K562 (cell line): ENCODE data around the gene CHTF8. TPM values are rescaled to one million over a fixed set of nuclear protein-coding genes. Genes with fewer than 3 reads are reported as not detected.
"Not testable (repeated sequence)": the region's sequence is repeated elsewhere in the genome, so short reads cannot be mapped to it uniquely, and the experiment has no call there.

Experiments used
- ATAC-seq: fragments of 200-7000 bp; cut with Tn5 transposase; 3 replicates; pipeline ENCODE4 v1.9.1; 2020; ENCODE audit warnings: moderate library complexity
- BruUV-seq: library from RNA; stranded (reverse); fragments of 400-500 nt; replicated peaks from 2 replicates; lab custom pipeline; 2021; lab: Mats Ljungman, UMichigan
- CTCF ChIA-PET: fragments of 300-600 bp; formaldehyde crosslinking; extraction: SDS; loops from one replicate; lab custom pipeline; 2021; ENCODE audit warnings: low intra/inter-chr PET ratio; lab: Yijun Ruan, JAX
- POLR2A ChIA-PET: fragments of 300-600, 350-650 bp; sonication (Branson Sonifier 250); formaldehyde crosslinking; extraction: SDS; loops from one replicate; lab custom pipeline; 2021; ENCODE audit warnings: antibody characterized with exemption, inconsistent platforms; lab: Yijun Ruan, JAX
- DNase-seq, 4 experiments: peaks; one replicate each; pipeline versions ENCODE4 v3.0.0 to v3.0.0-alpha.2; 2011 to 2018; ENCODE audit warnings: low spot score in 3 of 4, mixed read lengths in 3 of 4; ENCODE audit errors: extremely low read depth in 1 of 4
- FAIRE-seq: peaks from 2 replicates; lab custom pipeline; 2011; peaks lifted over from hg19 to GRCh38; lab: Jason Lieb, UNC
- H2AFZ ChIP-seq: 2 replicates; pipeline ENCODE4 v1.6.0; 2011; ENCODE audit warnings: low read depth, low read length, control low read depth, inconsistent platforms
- H3K27ac ChIP-seq: fragments of 200-600 bp; 3 replicates; pipeline ENCODE4 v1.8.0; 2011; ENCODE audit warnings: low read depth, mild to moderate bottlenecking, control low read depth, inconsistent platforms, low read length, moderate library complexity, mixed read lengths; ENCODE audit errors: extremely low read depth
- H3K27me3 ChIP-seq, 2 experiments: fragments of 300-600 bp in 1 of 2; 2 replicates in 1 of 2; 3 replicates in 1 of 2; pipeline versions ENCODE4 v1.6.0 to v1.8.0; 2011; ENCODE audit warnings: inconsistent platforms in 2 of 2, low read length in 2 of 2, mild to moderate bottlenecking in 1 of 2, mixed read lengths in 1 of 2, moderate library complexity in 1 of 2; ENCODE audit not compliant: control insufficient read depth in 2 of 2, insufficient read depth in 2 of 2
- H3K36me3 ChIP-seq: fragments of 300-600 bp; 3 replicates; pipeline ENCODE4 v1.8.0; 2011; ENCODE audit warnings: mild to moderate bottlenecking, low read length, inconsistent platforms; ENCODE audit not compliant: control insufficient read depth, insufficient read depth
- H3K4me1 ChIP-seq, 2 experiments: fragments of 200-600 bp in 1 of 2; replicated peaks in 1 of 2; 2 replicates in 1 of 2; 3 replicates in 1 of 2; pipeline versions ENCODE4 v1.5.1 to v1.8.0; 2011; ENCODE audit warnings: inconsistent platforms in 2 of 2, low read length in 2 of 2, mild to moderate bottlenecking in 1 of 2, mixed read lengths in 1 of 2, moderate library complexity in 1 of 2; ENCODE audit not compliant: control insufficient read depth in 2 of 2, insufficient read depth in 2 of 2
- H3K4me2 ChIP-seq: 2 replicates; pipeline ENCODE4 v1.6.1; 2011; ENCODE audit warnings: low read length, control low read depth, inconsistent platforms, mixed read lengths; ENCODE audit not compliant: insufficient read depth
- H3K4me3 ChIP-seq: fragments of 200-600 bp; sonication (generic), shearing (Covaris generic); 2 replicates; pipeline ENCODE4 v1.5.1; 2016; ENCODE audit warnings: control low read depth, inconsistent platforms
- H3K79me2 ChIP-seq: fragments of 200-600 bp; 3 replicates; pipeline ENCODE4 v1.8.0; 2011; ENCODE audit warnings: low read length, inconsistent platforms; ENCODE audit not compliant: control insufficient read depth, insufficient read depth
- H3K9ac ChIP-seq, 2 experiments: 2 replicates each; pipeline versions ENCODE4 v1.6.0 to v1.6.1; 2011; ENCODE audit warnings: low read depth in 2 of 2, low read length in 2 of 2, control low read depth in 1 of 2, inconsistent platforms in 1 of 2, mild to moderate bottlenecking in 1 of 2, mixed read lengths in 1 of 2; ENCODE audit not compliant: insufficient read depth in 1 of 2
- H3K9me1 ChIP-seq: one replicate; pipeline ENCODE4 v1.6.0; 2011; ENCODE audit warnings: inconsistent platforms, mild to moderate bottlenecking, low read length, moderate library complexity; ENCODE audit not compliant: control insufficient read depth, insufficient read depth
- H3K9me3 ChIP-seq: replicated peaks from 2 replicates; pipeline ENCODE4 v1.5.1; 2011; ENCODE audit warnings: low read depth, low read length, inconsistent platforms; ENCODE audit not compliant: control insufficient read depth, insufficient read depth
- H4K20me1 ChIP-seq: replicated peaks from 2 replicates; pipeline ENCODE4 v1.6.1; 2011; ENCODE audit warnings: low read length, inconsistent platforms, mixed read lengths; ENCODE audit not compliant: control insufficient read depth, insufficient read depth
- CHD4 ChIP-seq: fragments of 200-600 bp; sonication (generic); IDR thresholded peaks from 3 replicates; pipeline ENCODE4 v1.6.1; 2012; ENCODE audit warnings: low read depth, mild to moderate bottlenecking, mixed read lengths, low read length, inconsistent platforms; ENCODE audit not compliant: insufficient read depth, insufficient replicate concordance, poor library complexity, severe bottlenecking
- DDX20 ChIP-seq: fragments of 450-650 bp; IDR thresholded peaks from 2 replicates; pipeline ENCODE4 v1.6.1; 2016; ENCODE audit warnings: missing genetic modification characterization, low read depth, mild to moderate bottlenecking, missing compliant biosample characterization, moderate library complexity
- LARP7 ChIP-seq: fragments of 450-650 bp; IDR thresholded peaks from 2 replicates; pipeline ENCODE4 v1.6.1; 2016
- MAFG ChIP-seq: fragments of 450-650 bp; conservative IDR thresholded peaks from 2 replicates; pipeline ENCODE4 v1.6.1; 2016; ENCODE audit warnings: missing genetic modification characterization, missing compliant biosample characterization
- MAFK ChIP-seq: IDR thresholded peaks from 2 replicates; pipeline ENCODE4 v1.6.1; 2011; ENCODE audit warnings: low read length, improper control_type of control experiment
- MEF2A ChIP-seq: IDR thresholded peaks from 2 replicates; pipeline ENCODE4 v1.6.1; 2011; ENCODE audit warnings: low read depth, mild to moderate bottlenecking, low read length, moderate library complexity; ENCODE audit not compliant: control insufficient read depth
- NRF1 ChIP-seq, 2 experiments: fragments of 450-650 bp; IDR thresholded peaks in 1 of 2; conservative IDR thresholded peaks in 1 of 2; 2 replicates each; pipeline ENCODE4 v1.6.1; 2014; ENCODE audit warnings: mild to moderate bottlenecking in 2 of 2
- SMARCA5 ChIP-seq: fragments of 450-650 bp; IDR thresholded peaks from 2 replicates; pipeline ENCODE4 v1.6.1; 2016
- ZNF354B ChIP-seq: fragments of 250-450 bp; sonication (Bioruptor Pico); IDR thresholded peaks from 2 replicates; pipeline ENCODE4 v1.4.0; 2020
- ZNF561 ChIP-seq: fragments of 450-650 bp; formaldehyde crosslinking; conservative IDR thresholded peaks from 2 replicates; pipeline ENCODE4 v1.4.0; 2020; ENCODE audit warnings: mild to moderate bottlenecking, moderate library complexity
- WGBS: fragments of 100-300 bp; shearing (Covaris generic); methylation state at CpG from one replicate; pipeline ENCODE4 v1.1.6; 2016; ENCODE audit warnings: low coverage, mixed read lengths; ENCODE audit not compliant: insufficient coverage; ENCODE audit errors: missing lambda C conversion rate; 5-methylcytosine and 5-hydroxymethylcytosine counted together
- in situ Hi-C: fragments of 300-500 bp; cut with MboI; formaldehyde crosslinking; loops from 4 replicates; pipeline ENCODE4 v1.15.0; 2018; ENCODE audit warnings: inconsistent platforms, mixed read lengths
- intact Hi-C: fragments of 100-400 bp; cut with micrococcal nuclease; formaldehyde crosslinking; loops from 2 replicates; pipeline ENCODE4 v1.14.2; 2022
- polyA plus RNA-seq, 8 experiments: library from polyadenylated mRNA; depleted of rRNA in 4 of 8; stranded (reverse) in 5 of 8; unstranded in 3 of 8; fragments of >200 nt; fragmentation: Nextera tagmentation in 2 of 8; fragmentation: Illumina TruSeq in 1 of 8; extraction: Ambion mirVana in 2 of 8; extraction: Trizol in 1 of 8; gene quantifications; 2 replicates each; pipeline versions ENCODE4 v1.2.1 to v1.2.3, GENCODE V29; 2011 to 2014; ENCODE audit warnings: inconsistent platforms in 1 of 8, missing spikeins in 1 of 8
- total RNA-seq, 7 experiments: library from RNA; depleted of rRNA in 6 of 7; stranded (reverse); fragments of >200 nt in 6 of 7; fragmentation: Illumina TruSeq in 2 of 7; extraction: Trizol in 2 of 7; gene quantifications; 2 replicates each; pipeline versions ENCODE4 v1.2.1 to v1.2.3, GENCODE V29; 2011 to 2021; ENCODE audit warnings: low replicate concordance in 1 of 7
- TF ChIP-seq, protein P1 (sequence below): sonication (generic); formaldehyde crosslinking; IDR thresholded peaks from 2 replicates; pipeline ENCODE4 v1.8.0; 2023; ENCODE audit warnings: missing genetic modification reagents, mild to moderate bottlenecking, borderline replicate concordance

CHTF8 gene
- total and polyA plus RNA-seq, 9 of the 15 experiments (the other 6 are each of a cell fraction or from before 2014, with no cell fraction given) = 20.2 to 199 (median 108) TPM

DNA sequence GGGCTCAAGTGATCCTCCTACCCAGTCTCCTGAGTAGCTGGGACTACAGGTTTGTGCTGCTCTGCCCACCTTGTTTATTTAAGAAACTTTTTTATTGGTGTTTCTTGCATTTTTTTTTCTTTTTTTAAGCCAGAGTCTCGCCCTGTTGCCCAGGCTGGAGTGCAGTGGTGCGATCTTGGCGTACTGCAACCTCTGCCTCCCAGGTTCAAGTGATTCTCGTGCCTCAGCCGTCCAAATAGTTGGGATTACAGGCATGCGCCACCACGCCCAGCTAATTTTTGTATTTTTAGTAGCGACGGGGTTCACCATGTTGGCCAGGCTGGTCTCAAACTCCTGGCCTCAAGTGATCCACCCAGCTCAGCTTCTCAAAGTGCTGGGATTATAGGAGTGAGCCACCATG lies 17.2 kb upstream of the CHTF8 start:
- not testable (repeated sequence) for H3K27me3 ChIP-seq, H3K4me1 ChIP-seq, H3K9me1 ChIP-seq, BruUV-seq, H4K20me1 ChIP-seq, H3K4me2 ChIP-seq, FAIRE-seq, DNase-seq, H3K4me3 ChIP-seq, H2AFZ ChIP-seq, H3K9me3 ChIP-seq, H3K9ac ChIP-seq, ATAC-seq, H3K27ac ChIP-seq
- ChIA-PET CTCF (interaction anchor here (2.5 kb wide), 1 partner anchor 138 kb away, joined by 32 read pairs; no protein-coding TSS in a partner anchor), POLR2A (interaction anchor here (0.6 to 1.9 kb wide), 7 partner anchors 9 to 290 kb away, joined by 3 to 7 read pairs (median 4); partner anchors contain the start of genes CHTF8 and UTP4)
- intact Hi-C loops = loop anchor here (1.0 kb wide), 1 partner anchor 138 kb away; no protein-coding TSS in a partner anchor
- Histone ChIP-seq H3K36me3 (peaks cover 82% of the 10 kb centered on the region), H3K79me2 (peaks cover 15% of the 10 kb centered on the region; the same call in 2 of the 3 replicates)
- 93% methylated on average over 9 of the region's 9 CpGs for WGBS
- in situ Hi-C loops = loop anchor here (5.0 kb wide), 1 partner anchor 138 kb away; no protein-coding TSS in a partner anchor

DNA sequence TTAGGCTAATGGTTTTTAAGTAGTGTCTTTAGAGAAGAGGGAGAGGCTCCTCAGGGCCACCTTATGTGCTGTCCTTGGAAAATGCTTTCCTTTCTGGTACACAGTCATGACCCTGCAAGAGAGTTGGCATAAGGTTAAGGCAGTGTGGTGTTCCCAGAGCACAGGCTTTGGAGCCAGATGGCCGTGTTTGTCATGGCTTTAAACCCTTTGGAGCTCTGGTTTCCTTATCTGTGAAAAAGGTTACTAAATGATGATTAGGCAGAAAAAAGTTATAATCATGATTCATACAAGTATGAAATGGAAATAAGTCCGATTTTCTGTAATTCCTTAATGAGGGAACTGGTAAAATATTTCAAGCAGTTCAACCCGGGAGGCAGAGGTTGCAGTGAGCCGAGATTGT lies 13.3 kb upstream of the CHTF8 start:
- no TSS peak for BruUV-seq
- H3K36me3 ChIP-seq = peaks cover 83% of the 10 kb centered on the region
- H3K9me1 ChIP-seq = peaks cover under 1% of the 10 kb centered on the region
- no peaks in the 10 kb centered on the region for H3K27me3 ChIP-seq
- FAIRE-seq (no peak), ATAC-seq (no peak), DNase-seq (no peak)
- H3K4me3 ChIP-seq = no peak overlapping the region
- H3K4me2 ChIP-seq = no peak overlapping the region
- H3K4me1 ChIP-seq = no peaks in the 10 kb centered on the region
- ChIA-PET POLR2A (no interaction called here), CTCF (no interaction called here)
- 85% methylated on average over 4 of the region's 4 CpGs for WGBS
- intact Hi-C loops (no loop called here), in situ Hi-C loops (no loop called here)
- no peak overlapping the region for H3K9ac ChIP-seq
- peaks cover 31% of the 10 kb centered on the region for H3K79me2 ChIP-seq
- H3K9me3 ChIP-seq = no peaks in the 10 kb centered on the region
- peak overlapping the region; percentile 44; the same call in 1 of the 3 replicates for H3K27ac ChIP-seq
- peaks cover 5% of the 10 kb centered on the region; the same call in 1 of the 2 replicates for H4K20me1 ChIP-seq
- H2AFZ ChIP-seq = no peak overlapping the region
- peak; percentile 84 for TF ChIP-seq MAFG (tag)
- no peak for TF ChIP-seq NRF1 (conservative IDR thresholded peaks at IDR 0.05 in 1 of 2, IDR thresholded peaks at IDR 0.05 in 1 of 2)
- TF ChIP-seq MEF2A = no peak
- no peak for TF ChIP-seq DDX20 (tag)
- TF ChIP-seq CHD4 = no peak
- TF ChIP-seq ZNF561 = no peak
- no peak for TF ChIP-seq LARP7
- TF ChIP-seq, protein P1, sequence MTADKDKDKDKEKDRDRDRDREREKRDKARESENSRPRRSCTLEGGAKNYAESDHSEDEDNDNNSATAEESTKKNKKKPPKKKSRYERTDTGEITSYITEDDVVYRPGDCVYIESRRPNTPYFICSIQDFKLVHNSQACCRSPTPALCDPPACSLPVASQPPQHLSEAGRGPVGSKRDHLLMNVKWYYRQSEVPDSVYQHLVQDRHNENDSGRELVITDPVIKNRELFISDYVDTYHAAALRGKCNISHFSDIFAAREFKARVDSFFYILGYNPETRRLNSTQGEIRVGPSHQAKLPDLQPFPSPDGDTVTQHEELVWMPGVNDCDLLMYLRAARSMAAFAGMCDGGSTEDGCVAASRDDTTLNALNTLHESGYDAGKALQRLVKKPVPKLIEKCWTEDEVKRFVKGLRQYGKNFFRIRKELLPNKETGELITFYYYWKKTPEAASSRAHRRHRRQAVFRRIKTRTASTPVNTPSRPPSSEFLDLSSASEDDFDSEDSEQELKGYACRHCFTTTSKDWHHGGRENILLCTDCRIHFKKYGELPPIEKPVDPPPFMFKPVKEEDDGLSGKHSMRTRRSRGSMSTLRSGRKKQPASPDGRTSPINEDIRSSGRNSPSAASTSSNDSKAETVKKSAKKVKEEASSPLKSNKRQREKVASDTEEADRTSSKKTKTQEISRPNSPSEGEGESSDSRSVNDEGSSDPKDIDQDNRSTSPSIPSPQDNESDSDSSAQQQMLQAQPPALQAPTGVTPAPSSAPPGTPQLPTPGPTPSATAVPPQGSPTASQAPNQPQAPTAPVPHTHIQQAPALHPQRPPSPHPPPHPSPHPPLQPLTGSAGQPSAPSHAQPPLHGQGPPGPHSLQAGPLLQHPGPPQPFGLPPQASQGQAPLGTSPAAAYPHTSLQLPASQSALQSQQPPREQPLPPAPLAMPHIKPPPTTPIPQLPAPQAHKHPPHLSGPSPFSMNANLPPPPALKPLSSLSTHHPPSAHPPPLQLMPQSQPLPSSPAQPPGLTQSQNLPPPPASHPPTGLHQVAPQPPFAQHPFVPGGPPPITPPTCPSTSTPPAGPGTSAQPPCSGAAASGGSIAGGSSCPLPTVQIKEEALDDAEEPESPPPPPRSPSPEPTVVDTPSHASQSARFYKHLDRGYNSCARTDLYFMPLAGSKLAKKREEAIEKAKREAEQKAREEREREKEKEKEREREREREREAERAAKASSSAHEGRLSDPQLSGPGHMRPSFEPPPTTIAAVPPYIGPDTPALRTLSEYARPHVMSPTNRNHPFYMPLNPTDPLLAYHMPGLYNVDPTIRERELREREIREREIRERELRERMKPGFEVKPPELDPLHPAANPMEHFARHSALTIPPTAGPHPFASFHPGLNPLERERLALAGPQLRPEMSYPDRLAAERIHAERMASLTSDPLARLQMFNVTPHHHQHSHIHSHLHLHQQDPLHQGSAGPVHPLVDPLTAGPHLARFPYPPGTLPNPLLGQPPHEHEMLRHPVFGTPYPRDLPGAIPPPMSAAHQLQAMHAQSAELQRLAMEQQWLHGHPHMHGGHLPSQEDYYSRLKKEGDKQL (CRISPR knock-in tag) = no peak
- TF ChIP-seq ZNF354B (CRISPR knock-in tag) = no peak
- peak; percentile 53; the same call in 1 of the 2 replicates for TF ChIP-seq MAFK
- TF ChIP-seq SMARCA5 = no peak
